H4 (cell line): ENCODE measurements around the gene FOXF1. TPM values are rescaled to one million over a fixed set of nuclear protein-coding genes. Genes with fewer than 3 reads are reported as not detected.

ENCODE experiments used
- DNase-seq: peaks from one replicate; pipeline ENCODE4 v3.0.0-alpha.2; 2015; ENCODE audit warnings: low spot score
- total RNA-seq: library from RNA; depleted of rRNA; stranded (reverse); fragments of >200 nt; shearing (Covaris generic); gene quantifications from 2 replicates; pipeline ENCODE4 v1.2.3, GENCODE V29; 2014

The FOXF1 gene
- total RNA-seq, 1 experiment from 2014 or later, result 20.2 TPM

DNA sequence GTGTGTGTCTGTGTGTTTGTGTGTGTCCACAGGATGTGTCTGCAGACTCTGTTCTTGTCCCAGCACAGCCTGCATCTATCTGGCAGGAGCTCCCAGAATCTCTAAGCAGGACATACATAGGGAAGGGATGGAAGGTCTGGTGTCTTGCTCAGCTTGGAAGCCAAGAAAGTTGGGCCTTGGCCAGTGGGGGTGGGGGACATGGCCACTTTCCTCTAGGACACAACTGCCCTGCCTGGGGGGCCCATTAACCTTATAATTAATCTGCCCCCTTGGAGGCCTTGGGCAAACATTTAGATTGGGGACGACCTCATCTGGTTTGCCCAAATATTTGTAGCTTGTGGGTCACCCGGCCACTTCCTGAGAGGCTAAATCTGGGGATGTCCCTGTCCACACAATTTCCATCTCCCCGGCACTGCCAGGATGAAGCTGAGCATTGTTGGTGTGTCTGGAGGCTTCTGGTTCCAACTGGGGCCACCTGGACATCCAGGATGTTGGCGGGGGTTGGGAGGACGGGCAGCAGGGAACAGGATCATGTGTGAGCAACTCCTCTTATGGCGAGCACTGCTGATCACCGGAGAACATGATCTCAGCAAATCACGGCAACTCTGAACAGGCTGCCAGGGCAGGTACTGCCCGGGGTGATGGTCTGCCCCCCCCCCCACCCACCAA, 17.2 kb upstream of the FOXF1 start:
- DNase-seq, result no peak

DNA sequence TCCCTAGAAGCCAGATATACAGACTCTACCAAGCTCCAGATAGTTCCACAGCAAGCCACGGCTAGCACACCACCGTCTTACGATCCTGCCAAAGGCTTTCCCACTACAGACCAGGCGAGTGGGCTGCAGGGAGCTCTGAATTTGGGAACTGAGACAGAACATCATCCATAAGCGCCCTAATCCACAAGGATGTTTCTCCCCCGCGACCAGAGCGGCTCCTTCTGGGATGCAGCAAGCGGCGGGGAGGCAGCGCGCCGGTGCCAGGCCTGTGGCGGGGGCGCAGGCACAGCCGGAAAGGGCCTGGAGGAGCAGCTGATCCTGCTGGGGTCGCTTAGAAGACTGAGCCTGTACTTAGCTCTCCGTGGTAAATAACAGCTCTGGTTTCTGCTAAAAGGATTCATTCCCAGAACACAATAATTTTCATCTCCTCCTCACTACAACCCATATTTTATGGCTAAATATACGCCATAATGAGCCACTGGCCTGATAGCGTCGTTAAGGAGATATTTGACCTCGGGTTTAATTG, 16.2 kb upstream of the FOXF1 start:
- no peak for DNase-seq

DNA sequence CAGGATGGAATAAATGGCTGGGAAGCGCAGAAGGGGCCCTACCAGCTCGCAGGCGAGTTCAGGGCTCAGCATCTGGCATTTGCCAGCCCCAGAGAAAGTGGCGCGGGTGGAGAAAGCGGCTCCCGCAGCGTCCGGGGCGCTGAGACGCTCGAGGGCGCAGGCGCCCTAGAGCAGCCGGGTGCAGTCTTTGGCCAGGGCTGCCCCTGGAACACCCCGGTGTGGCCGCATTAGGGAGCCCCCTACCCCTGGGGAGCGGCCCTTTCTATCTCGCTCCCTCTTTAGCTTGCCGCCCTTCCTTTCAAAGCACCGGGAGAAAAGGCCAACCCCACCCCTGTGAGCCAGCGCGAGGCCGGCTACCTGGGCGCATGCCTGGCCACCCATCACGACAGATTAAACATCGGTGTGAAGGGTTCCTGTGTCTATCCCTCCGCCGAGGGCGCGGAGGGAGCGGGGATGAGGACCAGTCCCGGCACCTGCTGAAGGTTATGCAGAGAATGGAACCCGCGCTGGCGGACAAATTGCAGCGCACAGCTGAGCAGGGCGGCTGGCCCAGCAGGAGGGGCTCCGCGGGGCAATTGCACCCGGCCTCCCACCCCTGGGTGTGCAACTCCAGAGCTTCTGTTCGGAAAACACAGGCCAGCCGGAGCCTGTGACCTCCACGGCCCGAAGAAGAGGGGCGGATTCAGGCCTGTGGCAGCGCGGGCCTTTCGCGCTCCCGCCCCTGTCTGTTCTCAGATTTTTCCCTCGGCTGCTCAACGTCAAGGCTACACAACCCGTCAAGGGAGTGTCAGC, 15.6 kb upstream of the FOXF1 start:
- no peak for DNase-seq

GRCh38 chr16:86495357-86495701, 15.0 kb upstream of the FOXF1 start:
- no peak for DNase-seq

DNA sequence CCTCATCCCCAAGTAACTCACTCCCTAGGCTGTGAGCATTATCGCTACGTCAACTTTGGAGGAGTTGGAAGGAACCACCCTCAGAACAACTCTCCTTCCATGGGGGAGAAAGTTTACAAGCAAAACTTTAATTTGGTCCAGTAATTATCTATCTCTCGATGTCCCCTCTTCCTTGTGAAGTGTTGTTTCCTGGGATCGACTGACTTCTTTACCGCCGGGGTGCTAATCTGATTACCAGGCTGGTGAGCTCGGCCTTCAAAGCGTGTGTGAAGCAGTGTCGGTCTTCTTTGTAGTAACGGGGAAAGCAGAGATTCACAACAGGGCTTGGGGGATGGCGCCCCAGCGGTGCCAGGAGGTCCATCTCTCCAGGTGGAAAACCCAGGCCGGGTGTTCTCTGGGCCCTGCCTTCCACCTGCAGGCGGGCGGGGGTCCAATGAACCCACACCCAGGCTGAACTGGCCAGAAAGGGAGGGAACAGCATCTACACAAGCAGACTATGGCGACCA, 14.5 kb upstream of the FOXF1 start:
- no peak for DNase-seq

GRCh38 chr16:86496262-86496928, 13.9 kb upstream of the FOXF1 start:
- no peak for DNase-seq

GRCh38 chr16:86496929-86497461, 13.3 kb upstream of the FOXF1 start:
- no peak for DNase-seq

- no peak for DNase-seq
Measured at GRCh38 chr16:86497551-86498021, 12.7 kb upstream of the FOXF1 start.

DNA sequence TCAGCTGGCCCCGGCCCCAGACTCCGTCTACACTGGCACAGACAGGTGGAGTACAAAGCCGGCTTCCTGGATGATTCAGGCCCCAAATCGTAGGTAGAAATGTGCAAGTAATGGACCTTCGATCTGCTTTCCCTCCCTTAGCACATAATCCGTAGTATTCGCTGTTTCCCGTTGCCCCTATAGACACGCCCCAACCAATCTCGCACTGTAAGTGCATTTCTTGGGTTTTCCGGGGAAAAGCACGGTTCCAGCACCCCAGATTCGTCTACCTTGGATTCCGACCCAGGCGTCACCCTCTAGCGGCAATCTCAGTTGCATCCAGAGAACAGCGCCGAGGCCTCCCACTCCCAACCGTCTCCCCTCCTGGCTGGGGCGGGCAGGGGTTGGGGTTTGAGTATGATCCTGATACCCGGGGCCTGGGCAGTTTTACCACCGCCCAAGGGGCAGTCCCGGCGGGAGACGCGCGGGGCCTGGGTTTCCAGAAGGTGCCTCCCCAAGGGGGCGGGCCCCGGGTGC, 12.1 kb upstream of the FOXF1 start:
- no peak for DNase-seq

- DNase-seq, result no peak
Measured at GRCh38 chr16:86498671-86499439, 11.5 kb upstream of the FOXF1 start.

DNA sequence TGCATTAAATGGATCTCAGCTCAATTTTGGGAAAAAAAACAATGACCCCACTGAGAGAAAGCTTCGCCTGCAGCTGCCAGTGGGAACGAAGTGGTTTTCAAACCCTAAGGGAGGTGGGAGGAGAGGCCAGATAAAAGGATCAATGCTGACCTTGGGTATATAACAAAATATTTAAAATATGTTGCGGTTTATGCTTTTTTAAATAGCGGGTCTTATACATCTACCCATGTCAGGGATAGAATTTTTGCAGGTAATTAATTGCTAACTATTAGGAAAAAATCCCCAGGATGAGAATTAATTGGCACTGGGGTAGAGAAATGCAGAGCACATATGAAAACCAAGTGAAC, 10.9 kb upstream of the FOXF1 start:
- no peak for DNase-seq

DNA sequence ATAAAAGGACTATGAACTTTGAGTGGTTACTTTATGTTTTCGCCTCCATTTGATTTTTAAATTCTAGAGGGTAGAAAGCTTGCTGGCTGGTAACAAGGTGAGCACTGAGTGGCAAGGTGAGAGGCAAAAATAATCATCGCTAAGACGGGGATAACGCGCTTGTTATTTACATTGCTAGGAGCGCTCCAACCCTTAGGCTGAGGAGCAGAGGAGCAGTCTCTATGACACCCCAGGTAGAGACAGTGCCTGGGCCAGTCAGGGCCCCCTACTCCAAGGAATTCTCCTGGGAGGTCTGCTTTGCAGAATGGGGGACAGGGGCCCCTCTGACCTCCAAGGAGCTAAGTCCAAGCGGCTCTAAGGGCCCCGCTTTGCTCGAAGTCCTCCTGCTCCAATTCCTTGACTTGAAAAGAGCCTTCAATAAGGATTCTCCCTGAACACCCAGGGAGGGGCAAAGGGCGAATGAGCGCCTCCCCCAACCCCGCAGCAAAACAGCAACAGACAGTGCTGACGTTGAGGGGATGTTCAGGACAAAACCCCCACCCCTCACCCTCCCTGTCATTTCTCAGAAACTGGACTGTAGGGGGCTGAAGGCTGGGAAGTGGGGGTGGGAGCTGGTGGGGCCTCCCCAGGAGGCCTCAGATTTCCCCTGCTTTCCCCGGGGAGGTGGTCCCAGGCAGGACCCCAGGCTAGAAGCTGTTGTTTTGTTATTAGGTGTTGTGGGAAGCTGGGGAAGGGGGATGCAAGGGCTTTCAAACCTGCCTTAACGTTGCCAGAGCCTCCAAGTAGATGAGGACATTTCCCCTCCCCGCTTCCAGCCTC, 10.2 kb upstream of the FOXF1 start:
- DNase-seq, result no peak

DNA sequence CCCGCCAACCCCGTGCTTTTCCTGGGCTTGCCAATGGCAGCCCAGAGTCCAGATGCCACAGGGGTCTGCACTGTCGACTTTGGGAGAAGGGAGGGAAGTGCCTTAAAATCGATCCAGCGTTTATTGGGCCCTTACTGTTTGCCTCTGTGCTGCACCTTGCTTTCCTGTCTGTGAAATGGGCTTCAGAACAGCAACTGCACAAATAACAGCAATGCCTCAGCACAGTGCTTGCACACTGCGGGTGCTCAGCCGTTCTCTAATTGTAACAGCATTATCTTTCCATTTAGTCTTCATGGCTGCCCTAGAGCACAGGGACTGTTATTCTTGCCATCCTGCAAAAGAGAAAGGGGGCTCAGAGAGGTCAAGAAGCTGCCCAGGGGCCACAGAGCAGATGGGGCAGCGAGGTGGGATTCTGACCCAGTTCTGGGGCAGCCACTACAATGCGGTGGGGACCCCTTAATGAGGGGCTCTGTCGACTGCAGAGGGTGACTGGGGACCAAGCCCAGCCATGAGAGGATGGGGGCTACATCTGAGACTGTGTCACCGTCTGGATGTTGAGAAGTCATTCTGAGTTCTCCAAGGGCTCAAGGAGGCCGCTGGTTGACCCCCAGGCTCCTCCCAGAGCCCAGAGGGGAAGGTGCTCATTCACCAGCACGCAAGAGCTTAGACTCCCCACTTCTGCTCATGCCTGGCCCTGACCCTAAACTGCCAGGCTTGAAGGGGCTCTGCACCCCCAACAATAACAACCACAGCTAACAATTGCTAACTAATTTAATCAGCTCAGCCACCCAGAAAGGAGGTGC, 9.4 kb upstream of the FOXF1 start:
- no peak for DNase-seq

GRCh38 chr16:86501989-86502855, 8.1 kb upstream of the FOXF1 start:
- DNase-seq, result no peak

- DNase-seq, result no peak
Measured at GRCh38 chr16:86502856-86503748, 7.2 kb upstream of the FOXF1 start.

DNA sequence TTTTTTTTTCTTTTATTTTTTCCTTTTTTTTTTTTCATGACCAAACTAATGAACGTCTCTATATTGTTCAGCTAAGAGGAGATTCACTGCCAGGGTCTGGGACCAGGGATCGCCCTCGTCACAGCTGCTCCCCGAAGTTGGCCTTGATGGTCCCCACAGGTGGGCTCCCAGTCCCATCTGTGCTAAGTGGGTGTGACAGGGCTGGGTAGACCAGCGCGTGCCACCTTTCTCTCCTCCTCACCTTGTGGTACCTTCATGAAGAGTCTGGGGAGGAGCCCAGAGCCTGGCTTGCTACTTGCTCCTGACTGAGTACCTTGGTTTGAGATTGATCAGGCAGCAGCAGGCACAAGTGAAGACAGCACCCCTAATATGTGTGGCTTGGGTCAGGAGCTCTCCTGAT, 6.5 kb upstream of the FOXF1 start:
- no peak for DNase-seq
